Measurements from ENCODE around the gene FRMD8. TPM values are rescaled to one million over a fixed set of nuclear protein-coding genes. Genes with fewer than 3 reads are reported as not detected.

Gene FRMD8
- total RNA-seq, 2 donors from 2014 or later, result 29.2 to 37.5 TPM

GRCh38 chr11:65422633-65423515 lies 36.4 kb downstream of the FRMD8 start, which contains the start of gene NEAT1:
NEAT1 (plus strand) TSS chr11:65422798.
- peak within 1 kb of the TSS; percentile 100 for H3K4me3 Mint-ChIP-seq
- no peaks in the 10 kb centered on the region for H3K27me3 Mint-ChIP-seq
- peaks cover 68% of the 10 kb centered on the region for H3K4me1 Mint-ChIP-seq

GRCh38 chr11:65423516-65424204 lies 37.2 kb downstream of the FRMD8 start:
- Mint-ChIP-seq H3K27ac (peak overlapping the region; percentile 100), H3K4me3 (peak overlapping the region; percentile 100), H3K36me3 (ENCODE audit: low read depth) (peaks cover 25% of the 10 kb centered on the region), H3K4me1 (peaks cover 69% of the 10 kb centered on the region), H3K27me3 (no peaks in the 10 kb centered on the region)
- DNase-seq (no peak), ATAC-seq (no peak)
- peaks cover 2% of the 10 kb centered on the region for H3K9me3 ChIP-seq (ENCODE audit: control insufficient read depth, low read length, poor library complexity, severe bottlenecking)

More at GRCh38 chr11:65422633-65423515, 36.4 kb downstream of the FRMD8 start, which contains the start of gene NEAT1:
- H3K27ac Mint-ChIP-seq, result peak within 1 kb of the TSS; percentile 100
- DNase-seq (peak; percentile 62 to 79 (median 72)), ATAC-seq (no peak)
- peaks cover 25% of the 10 kb centered on the region for H3K36me3 Mint-ChIP-seq (ENCODE audit: low read depth)
- peaks cover 2% of the 10 kb centered on the region for H3K9me3 ChIP-seq (ENCODE audit: control insufficient read depth, low read length, poor library complexity, severe bottlenecking)

GRCh38 chr11:65424205-65425104 lies 38.0 kb downstream of the FRMD8 start:
- no peak for ATAC-seq

GRCh38 chr11:65425105-65425970 lies 38.9 kb downstream of the FRMD8 start:
- ATAC-seq (peak; percentile 59), DNase-seq (peak; percentile 41 to 71 (median 62))
- Mint-ChIP-seq H3K27ac (peak overlapping the region; percentile 100), H3K27me3 (no peaks in the 10 kb centered on the region), H3K36me3 (ENCODE audit: low read depth) (peaks cover 25% of the 10 kb centered on the region), H3K4me1 (peaks cover 70% of the 10 kb centered on the region), H3K4me3 (peak overlapping the region; percentile 100)
- peaks cover 2% of the 10 kb centered on the region for H3K9me3 ChIP-seq (ENCODE audit: control insufficient read depth, low read length, poor library complexity, severe bottlenecking)

More at GRCh38 chr11:65424205-65425104, 38.0 kb downstream of the FRMD8 start:
- DNase-seq, result peak in 1 of 3 donors; percentile 35
- H3K9me3 ChIP-seq (ENCODE audit: control insufficient read depth, low read length, poor library complexity, severe bottlenecking), result peaks cover 2% of the 10 kb centered on the region
- Mint-ChIP-seq H3K4me3 (peak overlapping the region; percentile 100), H3K27ac (peak overlapping the region; percentile 100), H3K36me3 (ENCODE audit: low read depth) (peaks cover 25% of the 10 kb centered on the region), H3K27me3 (no peaks in the 10 kb centered on the region), H3K4me1 (peaks cover 69% of the 10 kb centered on the region)

GRCh38 chr11:65425971-65426838 lies 39.8 kb downstream of the FRMD8 start:
- Mint-ChIP-seq H3K36me3 (ENCODE audit: low read depth) (peaks cover 25% of the 10 kb centered on the region), H3K4me3 (peak overlapping the region; percentile 100), H3K27ac (peak overlapping the region; percentile 100), H3K27me3 (no peaks in the 10 kb centered on the region), H3K4me1 (peaks cover 72% of the 10 kb centered on the region)
- DNase-seq, result no peak
- peaks cover 2% of the 10 kb centered on the region for H3K9me3 ChIP-seq (ENCODE audit: control insufficient read depth, low read length, poor library complexity, severe bottlenecking)
- ATAC-seq, result peak; percentile 44

- ATAC-seq, result no peak
- no peak for DNase-seq
- peak overlapping the region; percentile 100 for H3K27ac Mint-ChIP-seq
- peaks cover 75% of the 10 kb centered on the region for H3K4me1 Mint-ChIP-seq
- peak overlapping the region; percentile 100 for H3K4me3 Mint-ChIP-seq
- peaks cover 25% of the 10 kb centered on the region for H3K36me3 Mint-ChIP-seq (ENCODE audit: low read depth)
- H3K27me3 Mint-ChIP-seq, result no peaks in the 10 kb centered on the region
- peaks cover 2% of the 10 kb centered on the region for H3K9me3 ChIP-seq (ENCODE audit: control insufficient read depth, low read length, poor library complexity, severe bottlenecking)
Measured at GRCh38 chr11:65426839-65427690, 40.6 kb downstream of the FRMD8 start.

- H3K27me3 Mint-ChIP-seq, result no peaks in the 10 kb centered on the region
- peaks cover 74% of the 10 kb centered on the region for H3K4me1 Mint-ChIP-seq
- peaks cover 2% of the 10 kb centered on the region for H3K9me3 ChIP-seq (ENCODE audit: control insufficient read depth, low read length, poor library complexity, severe bottlenecking)
- peak overlapping the region; percentile 100 for H3K4me3 Mint-ChIP-seq
- H3K36me3 Mint-ChIP-seq (ENCODE audit: low read depth), result peaks cover 21% of the 10 kb centered on the region
- no peak for DNase-seq
- H3K27ac Mint-ChIP-seq, result peak overlapping the region; percentile 100
- peak; percentile 3 for ATAC-seq
Measured at GRCh38 chr11:65427691-65428577, 41.5 kb downstream of the FRMD8 start.

GRCh38 chr11:65428578-65429067 lies 42.2 kb downstream of the FRMD8 start:
- peaks cover 2% of the 10 kb centered on the region for H3K9me3 ChIP-seq (ENCODE audit: control insufficient read depth, low read length, poor library complexity, severe bottlenecking)
- Mint-ChIP-seq H3K27me3 (no peaks in the 10 kb centered on the region), H3K4me1 (peaks cover 76% of the 10 kb centered on the region), H3K4me3 (peak overlapping the region; percentile 100), H3K27ac (peak overlapping the region; percentile 100), H3K36me3 (ENCODE audit: low read depth) (peaks cover 17% of the 10 kb centered on the region)
- ATAC-seq (no peak), DNase-seq (no peak)

GRCh38 chr11:65429068-65429681 lies 42.7 kb downstream of the FRMD8 start:
- H3K36me3 Mint-ChIP-seq (ENCODE audit: low read depth), result peaks cover 14% of the 10 kb centered on the region

More at GRCh38 chr11:65429068-65429681, 42.7 kb downstream of the FRMD8 start:
- H3K9me3 ChIP-seq (ENCODE audit: control insufficient read depth, low read length, poor library complexity, severe bottlenecking), result peaks cover 2% of the 10 kb centered on the region
- Mint-ChIP-seq H3K27me3 (no peaks in the 10 kb centered on the region), H3K27ac (peak overlapping the region; percentile 100), H3K4me1 (peaks cover 73% of the 10 kb centered on the region), H3K4me3 (peak overlapping the region; percentile 92)
- no peak for ATAC-seq
- DNase-seq, result no peak
